Keratinocyte (primary cell): ENCODE data around the gene NR5A1. TPM values are rescaled to one million over a fixed set of nuclear protein-coding genes. Genes with fewer than 3 reads are reported as not detected.

Experiments used
- DNase-seq: peaks from one replicate; pipeline ENCODE4 v3.0.0-alpha.2; 2011; ENCODE audit warnings: low read depth, missing footprints, low spot score
- FAIRE-seq: peaks from 2 replicates; lab custom pipeline; 2011; peaks lifted over from hg19 to GRCh38; lab: Jason Lieb, UNC
- H2AFZ ChIP-seq: 2 replicates; pipeline ENCODE4 v1.6.0; 2012; ENCODE audit warnings: low read length, control low read depth, inconsistent platforms; ENCODE audit not compliant: control insufficient read depth
- H3K27ac ChIP-seq: 2 replicates; pipeline ENCODE4 v1.5.1; 2011; ENCODE audit warnings: low read length; ENCODE audit not compliant: control insufficient read depth, insufficient read depth
- H3K27me3 ChIP-seq: 3 replicates; pipeline ENCODE4 v1.6.0; 2011; ENCODE audit warnings: low read length; ENCODE audit not compliant: control insufficient read depth, insufficient read depth; ENCODE audit errors: extremely low read depth
- H3K36me3 ChIP-seq, 2 experiments: 2 replicates in 1 of 2; 3 replicates in 1 of 2; pipeline ENCODE4 v1.5.1; 2011; ENCODE audit warnings: low read length in 2 of 2, mild to moderate bottlenecking in 1 of 2; ENCODE audit not compliant: control insufficient read depth in 2 of 2, insufficient read depth in 2 of 2; ENCODE audit errors: extremely low read depth in 1 of 2
- H3K4me1 ChIP-seq: 3 replicates; pipeline ENCODE4 v1.5.1; 2011; ENCODE audit warnings: low read length; ENCODE audit not compliant: control insufficient read depth, insufficient read depth; ENCODE audit errors: extremely low read depth
- H3K4me2 ChIP-seq: 3 replicates; pipeline ENCODE4 v1.6.0; 2011; ENCODE audit warnings: low read depth, low read length; ENCODE audit not compliant: control insufficient read depth, insufficient read depth; ENCODE audit errors: extremely low read depth
- H3K4me3 ChIP-seq, 3 experiments: fragments of 200-600 bp in 1 of 3; sonication (generic) in 1 of 3; 2 replicates in 2 of 3; 3 replicates in 1 of 3; pipeline ENCODE4 v1.5.1; 2011 to 2016; ENCODE audit warnings: low read length in 3 of 3, mild to moderate bottlenecking in 3 of 3, control low read depth in 2 of 3, inconsistent platforms in 1 of 3, low read depth in 1 of 3, mixed read lengths in 1 of 3, mixed run types in 1 of 3, moderate library complexity in 1 of 3; ENCODE audit not compliant: control insufficient read depth in 2 of 3, insufficient read depth in 2 of 3; ENCODE audit errors: extremely low read depth in 1 of 3
- H3K79me2 ChIP-seq: 2 replicates; pipeline ENCODE4 v1.6.0; 2012; ENCODE audit warnings: low read length; ENCODE audit not compliant: control insufficient read depth, insufficient read depth
- H3K9ac ChIP-seq: 3 replicates; pipeline ENCODE4 v1.6.0; 2011; ENCODE audit warnings: low read length; ENCODE audit not compliant: control insufficient read depth, insufficient read depth; ENCODE audit errors: extremely low read depth
- H3K9me1 ChIP-seq: 3 replicates; pipeline ENCODE4 v1.6.0; 2011; ENCODE audit warnings: low read length; ENCODE audit not compliant: control insufficient read depth, insufficient read depth; ENCODE audit errors: extremely low read depth
- H3K9me3 ChIP-seq: 2 replicates; pipeline ENCODE4 v1.5.1; 2012; ENCODE audit warnings: low read depth, low read length; ENCODE audit not compliant: control insufficient read depth
- H4K20me1 ChIP-seq: 3 replicates; pipeline ENCODE4 v1.6.0; 2011; ENCODE audit warnings: low read length; ENCODE audit not compliant: control insufficient read depth, insufficient read depth; ENCODE audit errors: extremely low read depth
- EZH2 ChIP-seq: IDR thresholded peaks from one replicate; pipeline ENCODE4 v1.6.1; 2012; ENCODE audit warnings: inconsistent platforms, mild to moderate bottlenecking, low read length, moderate library complexity
- dilution Hi-C: fragments of 300-500 bp; cut with MboI; formaldehyde crosslinking; loops from one replicate; pipeline ENCODE4 v1.7.0; 2020; ENCODE audit warnings: low sequenced_read_pairs; ENCODE audit not compliant: extremely low pct_ligation_motif_present
- polyA plus RNA-seq, 5 experiments: library from polyadenylated mRNA; depleted of rRNA in 3 of 5; stranded (reverse) in 3 of 5; stranded (forward) in 1 of 5; unstranded in 1 of 5; fragments of >200 nt; gene quantifications; 1 replicate in 1 of 5; 2 replicates in 3 of 5; 3 replicates in 1 of 5; pipeline versions ENCODE4 v1.2.1 to v1.2.3, GENCODE V29; 2011 to 2012; ENCODE audit warnings: missing spikeins in 2 of 5, low read depth in 1 of 5, low replicate concordance in 1 of 5
- TF ChIP-seq, protein P1 (sequence below), 3 experiments: IDR thresholded peaks in 1 of 3; conservative IDR thresholded peaks in 1 of 3; optimal IDR thresholded peaks in 1 of 3; 2 replicates in 2 of 3; 3 replicates in 1 of 3; pipeline versions ENCODE3 to v1.5.1; 2011; ENCODE audit warnings: low read length in 3 of 3, mild to moderate bottlenecking in 3 of 3, moderate library complexity in 2 of 3, control low read depth in 1 of 3, inconsistent platforms in 1 of 3; ENCODE audit not compliant: insufficient read depth in 2 of 3; ENCODE audit errors: extremely low read depth in 1 of 3

Gene NR5A1
- polyA plus RNA-seq, 1 donor (not counting 4 experiments of a cell fraction or from before 2014, with no cell fraction given): not detected

DNA sequence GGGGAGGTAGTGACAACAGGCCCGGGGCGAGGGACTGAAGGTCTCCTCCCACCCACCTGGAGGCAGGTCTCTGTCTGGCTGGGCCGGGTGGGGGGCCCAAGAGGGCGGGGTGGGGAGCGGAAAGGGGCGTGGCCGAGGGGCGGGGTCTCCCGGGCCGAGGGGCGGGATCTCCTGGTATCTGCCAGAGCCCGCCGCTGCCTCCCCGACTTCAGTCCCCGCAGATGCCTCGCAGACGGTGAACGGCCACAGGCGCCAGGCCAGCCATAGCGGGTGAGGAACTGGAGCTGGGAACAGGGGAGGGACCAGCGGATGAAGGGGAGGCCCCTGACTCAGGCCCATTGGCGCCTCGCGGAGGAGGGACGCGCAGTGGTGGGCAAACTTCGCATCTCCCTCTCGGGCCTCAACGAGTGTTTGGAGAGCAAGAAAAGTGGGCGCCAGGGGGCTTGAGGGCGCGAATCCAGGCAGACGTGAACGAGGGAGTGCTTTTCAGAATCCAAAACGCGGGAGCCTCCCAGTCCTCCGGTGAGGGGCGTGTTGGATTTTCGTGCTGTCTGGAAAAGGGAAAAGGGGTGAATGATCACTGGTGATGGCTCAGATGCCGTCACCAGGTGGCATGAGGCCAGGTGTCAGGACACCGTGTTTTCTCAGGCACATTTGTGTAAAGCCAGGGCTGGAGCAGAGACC is 56.8 kb downstream of the NR5A1 start, which contains the start of gene ADGRD2:
Gene ADGRD2, plus strand, starts transcription at position 211 of the 684 bp plus-strand sequence. CDS start 1,216 bp downstream, outside the sequence.
- H3K4me1 ChIP-seq: peaks cover 13% of the 10 kb centered on the region
- H3K9ac ChIP-seq: no peak within 1 kb of the TSS
- no peaks in the 10 kb centered on the region for H3K9me1 ChIP-seq
- peaks cover 11% of the 10 kb centered on the region for H3K27me3 ChIP-seq
- TF ChIP-seq, protein P1, sequence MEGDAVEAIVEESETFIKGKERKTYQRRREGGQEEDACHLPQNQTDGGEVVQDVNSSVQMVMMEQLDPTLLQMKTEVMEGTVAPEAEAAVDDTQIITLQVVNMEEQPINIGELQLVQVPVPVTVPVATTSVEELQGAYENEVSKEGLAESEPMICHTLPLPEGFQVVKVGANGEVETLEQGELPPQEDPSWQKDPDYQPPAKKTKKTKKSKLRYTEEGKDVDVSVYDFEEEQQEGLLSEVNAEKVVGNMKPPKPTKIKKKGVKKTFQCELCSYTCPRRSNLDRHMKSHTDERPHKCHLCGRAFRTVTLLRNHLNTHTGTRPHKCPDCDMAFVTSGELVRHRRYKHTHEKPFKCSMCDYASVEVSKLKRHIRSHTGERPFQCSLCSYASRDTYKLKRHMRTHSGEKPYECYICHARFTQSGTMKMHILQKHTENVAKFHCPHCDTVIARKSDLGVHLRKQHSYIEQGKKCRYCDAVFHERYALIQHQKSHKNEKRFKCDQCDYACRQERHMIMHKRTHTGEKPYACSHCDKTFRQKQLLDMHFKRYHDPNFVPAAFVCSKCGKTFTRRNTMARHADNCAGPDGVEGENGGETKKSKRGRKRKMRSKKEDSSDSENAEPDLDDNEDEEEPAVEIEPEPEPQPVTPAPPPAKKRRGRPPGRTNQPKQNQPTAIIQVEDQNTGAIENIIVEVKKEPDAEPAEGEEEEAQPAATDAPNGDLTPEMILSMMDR (optimal IDR thresholded peaks at IDR 0.05 in 1 of 3, IDR thresholded peaks at IDR 0.05 in 1 of 3, conservative IDR thresholded peaks at IDR 0.05 in 1 of 3; ENCODE audit: extremely low read depth in 1 of 3, insufficient read depth in 2 of 3, low read length in 3 of 3): no peak
- TF ChIP-seq EZH2: no peak
- dilution Hi-C loops: no loop called here
- DNase-seq (no peak), FAIRE-seq (no peak)
- H3K36me3 ChIP-seq: no peaks in the 10 kb centered on the region
- peaks cover 3% of the 10 kb centered on the region for H3K9me3 ChIP-seq
- H3K27ac ChIP-seq: no peak within 1 kb of the TSS
- H2AFZ ChIP-seq: peak within 1 kb of the TSS; percentile 65
- no peaks in the 10 kb centered on the region for H3K79me2 ChIP-seq
- H4K20me1 ChIP-seq: no peaks in the 10 kb centered on the region
- H3K4me3 ChIP-seq: peak within 1 kb of the TSS in 1 of 3 experiments; percentile 43
- H3K4me2 ChIP-seq: peak within 1 kb of the TSS; percentile 73

DNA sequence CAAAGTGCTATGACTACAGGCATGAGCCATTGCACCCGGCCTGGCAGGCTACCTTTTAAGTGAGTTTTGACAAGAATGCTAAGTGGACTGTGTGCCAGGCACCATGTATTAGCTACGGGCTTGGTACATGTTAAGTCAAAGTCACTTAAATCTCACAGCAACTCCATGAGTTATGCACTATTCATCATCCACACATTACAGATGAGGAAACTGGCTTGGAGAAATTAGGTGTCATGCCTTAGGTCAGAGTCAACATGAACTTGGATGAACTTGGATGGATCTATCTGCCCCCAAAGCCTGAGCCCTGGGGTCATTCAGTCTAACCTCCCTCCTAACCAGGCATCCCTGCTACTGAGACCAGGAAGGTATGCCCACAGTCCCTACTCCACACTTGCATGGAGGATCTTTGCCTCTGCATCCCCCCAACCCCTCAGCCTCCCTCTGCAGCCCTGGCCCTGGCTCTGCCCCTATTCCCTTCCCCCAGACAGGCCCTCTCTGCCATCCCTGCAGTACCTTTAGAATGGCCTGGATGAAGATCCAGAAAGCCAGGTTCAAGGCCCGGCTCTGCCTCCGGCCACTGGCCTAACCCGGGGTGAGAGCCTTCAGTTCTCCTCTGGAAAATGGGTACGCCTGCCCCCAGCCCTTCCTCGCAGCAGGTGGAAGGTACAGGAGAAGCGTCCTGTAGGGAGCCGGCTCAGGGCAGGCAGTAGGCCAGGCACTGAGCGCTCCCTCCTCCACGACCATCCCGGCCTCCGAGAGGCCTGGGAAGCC is 57.6 kb downstream of the NR5A1 start:
- DNase-seq (no peak), FAIRE-seq (peak; percentile 46)
- Histone ChIP-seq H3K79me2 (no peaks in the 10 kb centered on the region), H3K4me1 (peaks cover 13% of the 10 kb centered on the region), H3K9me3 (peaks cover 3% of the 10 kb centered on the region), H3K27me3 (peaks cover 11% of the 10 kb centered on the region), H3K9ac (no peak overlapping the region), H3K36me3 (no peaks in the 10 kb centered on the region), H3K27ac (no peak overlapping the region), H3K4me3 (no peak overlapping the region), H4K20me1 (no peaks in the 10 kb centered on the region), H3K9me1 (no peaks in the 10 kb centered on the region), H3K4me2 (no peak overlapping the region), H2AFZ (no peak overlapping the region)
- dilution Hi-C loops: no loop called here
- TF ChIP-seq EZH2: no peak
- TF ChIP-seq, protein P1 (optimal IDR thresholded peaks at IDR 0.05 in 1 of 3, IDR thresholded peaks at IDR 0.05 in 1 of 3, conservative IDR thresholded peaks at IDR 0.05 in 1 of 3; ENCODE audit: extremely low read depth in 1 of 3, insufficient read depth in 2 of 3, low read length in 3 of 3): no peak
